ENCODE results near the gene LAPTM5.

LAPTM5 gene

GRCh38 chr1:30756545-30757351 lies 826 bp downstream of the LAPTM5 start:
- in situ Hi-C loops (cut with HindIII; ENCODE audit: low sequenced_read_pairs) = no loop called here

DNA sequence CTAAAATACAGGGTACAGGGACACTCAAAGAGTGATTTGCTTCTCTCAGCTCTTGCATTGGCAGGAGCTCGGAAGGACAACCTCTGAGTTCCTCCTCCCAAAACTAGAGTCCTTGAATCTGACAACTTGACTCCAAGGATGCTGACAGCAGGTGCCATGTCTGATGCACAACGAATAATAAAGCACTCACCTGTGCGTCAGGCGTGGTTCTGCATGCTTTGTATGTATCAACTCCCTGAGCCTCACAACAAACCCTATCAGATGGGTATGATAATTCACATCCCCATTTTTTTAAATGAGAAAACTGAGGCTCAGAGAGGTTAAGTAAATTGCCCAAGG lies 1.4 kb downstream of the LAPTM5 start:
- in situ Hi-C loops (cut with HindIII; ENCODE audit: low sequenced_read_pairs) = no loop called here

- in situ Hi-C loops (cut with HindIII; ENCODE audit: low sequenced_read_pairs) = no loop called here
Observed at GRCh38 chr1:30755746-30756145, 1.8 kb downstream of the LAPTM5 start.

- in situ Hi-C loops (cut with HindIII; ENCODE audit: low sequenced_read_pairs) = no loop called here
Observed at GRCh38 chr1:30755334-30755733, 2.2 kb downstream of the LAPTM5 start.

- in situ Hi-C loops (cut with HindIII; ENCODE audit: low sequenced_read_pairs) = no loop called here
Observed at GRCh38 chr1:30754684-30755171, 2.8 kb downstream of the LAPTM5 start.

DNA sequence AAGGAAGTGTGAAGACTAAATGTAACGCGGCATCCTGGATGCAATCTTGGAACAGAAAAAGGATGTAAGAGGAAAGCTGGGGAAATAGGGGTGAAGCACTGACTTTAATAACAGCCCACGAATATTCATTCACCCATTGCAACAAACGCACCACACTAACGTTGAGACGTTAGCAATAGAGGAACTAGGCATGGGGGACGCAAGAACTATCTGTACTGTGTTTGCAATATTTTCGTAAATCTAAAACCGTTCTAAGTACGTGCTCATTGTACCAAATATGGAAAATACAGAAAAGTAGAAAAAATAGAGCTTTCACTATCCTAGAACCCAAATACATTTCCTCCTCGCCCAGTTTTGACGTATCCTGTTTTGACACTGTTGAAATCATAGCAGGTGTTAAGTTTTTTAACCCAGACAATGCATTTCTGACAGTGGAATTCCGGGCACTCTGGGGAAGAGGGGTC lies 3.9 kb downstream of the LAPTM5 start:
- in situ Hi-C loops (cut with HindIII; ENCODE audit: low sequenced_read_pairs) = no loop called here

- in situ Hi-C loops (cut with HindIII; ENCODE audit: low sequenced_read_pairs) = no loop called here
Observed at GRCh38 chr1:30753118-30753517, 4.5 kb downstream of the LAPTM5 start.

DNA sequence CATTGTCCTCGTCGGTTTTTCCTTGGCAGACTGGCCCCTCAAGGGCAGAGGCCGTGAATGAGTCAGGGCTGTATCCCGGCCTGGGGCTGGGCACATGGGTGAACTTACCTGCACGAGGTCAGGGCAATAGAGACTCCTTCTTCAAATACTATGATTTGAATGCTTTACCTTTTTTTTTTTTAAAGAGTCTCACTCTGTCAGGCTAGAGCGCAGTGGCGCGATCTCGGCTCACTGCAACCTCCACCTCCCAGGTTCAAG lies 5.0 kb downstream of the LAPTM5 start:
- in situ Hi-C loops (cut with HindIII; ENCODE audit: low sequenced_read_pairs) = no loop called here

DNA sequence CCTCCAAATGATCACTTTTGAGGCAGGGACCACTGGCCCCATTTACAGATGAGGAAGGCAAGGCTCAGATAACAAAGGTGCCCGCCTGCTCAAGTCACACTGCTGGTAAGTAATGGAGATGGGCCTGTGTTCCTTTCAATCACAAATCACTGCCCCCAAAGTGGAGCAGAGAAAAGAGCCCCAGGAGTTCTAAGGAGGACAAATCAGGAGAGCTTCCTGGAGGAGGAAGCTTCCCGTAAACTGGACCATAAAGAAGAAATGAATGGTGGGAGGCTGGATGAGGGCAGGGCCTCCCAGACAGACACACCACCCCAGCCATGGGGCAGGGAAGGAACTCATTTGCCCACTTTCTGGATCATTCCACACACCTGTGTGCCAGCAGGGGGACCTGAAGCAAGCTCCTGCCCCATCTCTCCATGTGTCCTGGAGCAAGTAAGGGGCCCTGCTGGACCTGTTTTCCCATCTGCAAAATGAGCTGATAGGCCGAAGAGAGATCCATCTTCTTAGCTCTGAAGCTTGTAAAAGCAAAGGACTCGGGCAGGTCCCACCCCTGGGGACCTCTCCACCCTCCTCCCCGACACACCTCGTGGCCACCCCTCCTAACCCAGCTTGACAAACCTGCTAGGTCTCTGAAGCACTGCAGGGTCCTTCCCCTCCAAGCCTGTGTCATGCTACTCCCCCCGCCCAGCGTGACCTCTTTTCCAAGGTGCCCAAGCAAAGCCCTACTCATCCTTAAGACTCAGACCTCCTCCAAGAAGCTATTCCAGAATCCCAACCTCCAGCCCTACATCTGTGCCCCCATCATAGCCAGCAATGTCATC lies 5.5 kb downstream of the LAPTM5 start:
- in situ Hi-C loops (cut with HindIII; ENCODE audit: low sequenced_read_pairs) = no loop called here

DNA sequence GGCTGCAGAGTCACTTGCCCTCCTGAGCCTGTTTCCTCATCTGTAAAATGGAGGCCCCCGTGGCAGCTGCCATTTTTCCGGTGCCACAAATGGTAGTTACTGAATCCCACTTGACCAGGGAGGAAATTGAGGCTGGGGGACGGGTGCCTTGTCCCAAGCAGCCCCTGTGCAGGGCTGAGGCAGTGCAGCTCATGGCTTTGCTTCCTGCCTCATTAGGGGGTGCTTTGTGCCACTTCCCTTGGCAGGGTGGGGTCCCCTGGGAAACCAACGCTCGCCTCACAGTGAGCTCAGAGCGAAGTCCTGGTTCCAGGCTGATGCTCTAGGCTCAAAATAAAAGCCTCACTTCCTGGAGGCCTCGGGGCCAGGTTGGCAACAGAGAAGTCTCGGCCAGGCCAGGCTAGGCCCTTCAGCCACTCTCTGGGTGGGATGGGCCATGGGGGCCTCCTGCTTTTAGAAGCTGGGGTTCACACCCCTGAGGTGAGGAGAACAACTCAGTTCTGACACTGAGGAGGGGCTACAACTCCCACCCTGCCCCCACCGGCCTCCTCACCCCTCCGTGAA lies 6.8 kb downstream of the LAPTM5 start:
- in situ Hi-C loops (cut with HindIII; ENCODE audit: low sequenced_read_pairs) = no loop called here

DNA sequence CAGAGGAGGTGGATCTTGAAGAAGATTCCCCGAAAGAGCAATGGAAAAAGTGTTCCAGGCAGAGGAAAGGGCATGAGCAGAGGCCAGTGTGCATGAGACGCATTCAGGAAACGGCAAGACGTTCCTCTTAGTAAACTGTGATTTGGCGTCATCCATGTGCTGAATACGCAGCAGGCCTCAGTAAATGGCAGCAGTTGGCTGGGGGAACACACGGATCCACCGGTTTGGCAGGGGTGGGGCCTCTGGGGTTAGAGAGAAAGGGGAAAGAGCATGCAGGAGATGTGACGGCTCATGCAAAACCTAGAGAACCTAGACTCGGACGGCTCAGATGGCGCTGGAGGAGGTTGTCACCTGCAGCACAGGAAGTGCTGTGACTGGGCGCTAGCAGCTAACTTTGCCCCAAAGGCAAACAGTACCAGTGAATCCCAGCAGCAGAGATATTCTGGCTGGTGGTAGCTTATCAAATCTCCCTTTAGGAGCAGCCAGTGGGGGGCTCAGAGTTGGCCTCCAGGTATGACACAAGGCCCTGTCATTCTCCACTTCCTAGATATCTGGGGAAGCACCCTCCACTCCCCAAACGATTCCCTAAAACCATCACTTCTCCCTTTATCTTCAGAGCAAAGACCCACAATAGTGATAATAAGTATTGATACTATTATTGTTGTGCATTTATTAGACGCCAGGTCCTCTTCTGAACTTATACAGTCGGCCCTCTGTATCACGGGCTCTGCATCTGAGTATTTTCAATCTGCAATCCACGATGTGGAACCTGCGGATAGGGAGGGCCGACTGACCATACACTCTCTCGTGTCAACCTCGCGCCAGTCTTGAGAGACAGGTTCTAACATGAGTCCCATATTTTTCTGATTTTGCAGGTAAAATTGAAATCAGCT lies 7.6 kb downstream of the LAPTM5 start:
- in situ Hi-C loops (cut with HindIII; ENCODE audit: low sequenced_read_pairs) = no loop called here

- in situ Hi-C loops (cut with HindIII; ENCODE audit: low sequenced_read_pairs) = no loop called here
Observed at GRCh38 chr1:30748699-30749401, 8.7 kb downstream of the LAPTM5 start.

DNA sequence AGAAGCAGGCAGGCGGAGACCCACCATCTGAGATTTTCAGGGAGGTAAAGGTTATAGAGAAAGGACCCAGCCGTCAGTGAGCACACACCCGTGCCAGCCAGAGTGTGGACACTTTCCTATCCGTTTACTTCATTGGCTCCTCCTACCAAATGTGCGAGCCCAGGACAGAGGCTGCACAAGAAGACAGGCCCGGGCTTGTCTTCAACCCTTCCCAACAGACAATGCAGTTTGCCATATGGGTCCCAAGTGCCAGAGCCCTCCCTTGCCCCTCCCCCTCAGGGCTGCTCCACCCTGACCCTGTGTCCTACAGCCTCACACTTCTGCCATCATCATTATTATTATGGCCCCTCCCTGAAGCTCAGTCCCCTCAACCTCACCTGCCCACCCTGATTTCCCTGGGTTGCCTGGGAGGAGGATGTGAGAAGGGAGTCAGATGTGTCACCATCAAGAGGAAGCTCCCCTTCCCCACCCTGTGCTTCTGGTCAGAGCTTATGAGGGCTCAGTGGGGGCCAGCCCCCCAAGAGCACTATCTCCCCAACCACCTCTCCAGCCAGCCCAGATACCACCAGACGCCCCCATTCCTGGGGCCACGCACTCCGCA lies 9.4 kb downstream of the LAPTM5 start:
- in situ Hi-C loops (cut with HindIII; ENCODE audit: low sequenced_read_pairs) = no loop called here

DNA sequence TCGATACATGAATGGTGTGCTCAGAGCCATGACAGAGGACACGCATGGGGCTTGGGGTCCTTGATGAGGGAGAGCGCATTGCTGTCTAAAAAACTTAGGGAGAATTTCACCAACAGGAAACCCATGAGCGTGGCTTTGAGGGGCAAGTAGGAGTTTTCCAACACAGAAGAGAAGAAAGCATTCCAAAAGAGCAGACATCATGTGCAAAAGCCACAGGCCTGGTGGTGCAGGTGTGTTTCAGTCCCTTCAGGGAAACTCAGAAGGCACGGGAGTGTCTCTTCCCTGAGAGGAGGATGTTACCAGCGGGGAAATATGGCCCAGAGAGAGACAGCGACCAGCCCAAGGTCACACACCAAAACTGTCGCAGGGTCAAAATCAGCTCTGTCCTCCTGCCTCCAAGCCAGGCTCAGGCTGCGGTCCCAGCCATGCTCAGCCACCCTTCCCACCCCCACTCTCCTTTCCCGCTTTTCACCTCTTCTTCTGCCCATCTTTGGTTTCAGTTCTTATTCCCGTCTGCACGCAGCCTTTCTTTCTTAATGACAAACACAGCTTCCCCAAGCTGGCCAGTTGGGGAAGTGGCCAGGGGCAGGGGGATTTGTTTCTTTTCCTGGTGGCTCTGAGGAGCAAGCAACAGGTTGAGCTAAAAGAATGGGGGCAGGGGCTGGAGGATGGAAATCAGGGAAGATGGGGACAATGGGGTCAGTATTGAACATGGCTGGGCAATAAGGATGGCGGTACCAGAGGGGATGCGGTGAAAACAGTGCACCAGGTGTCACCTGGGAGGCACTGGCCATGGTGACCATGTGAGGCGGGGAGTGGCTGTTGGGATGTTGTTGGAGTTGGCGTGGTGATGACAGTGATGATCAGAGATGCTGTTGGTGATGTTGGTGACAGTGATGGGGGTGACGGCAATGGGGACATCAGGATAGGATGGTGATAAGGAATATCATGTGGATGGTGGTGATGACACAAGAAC lies 10.3 kb downstream of the LAPTM5 start:
- in situ Hi-C loops (cut with HindIII; ENCODE audit: low sequenced_read_pairs) = no loop called here

DNA sequence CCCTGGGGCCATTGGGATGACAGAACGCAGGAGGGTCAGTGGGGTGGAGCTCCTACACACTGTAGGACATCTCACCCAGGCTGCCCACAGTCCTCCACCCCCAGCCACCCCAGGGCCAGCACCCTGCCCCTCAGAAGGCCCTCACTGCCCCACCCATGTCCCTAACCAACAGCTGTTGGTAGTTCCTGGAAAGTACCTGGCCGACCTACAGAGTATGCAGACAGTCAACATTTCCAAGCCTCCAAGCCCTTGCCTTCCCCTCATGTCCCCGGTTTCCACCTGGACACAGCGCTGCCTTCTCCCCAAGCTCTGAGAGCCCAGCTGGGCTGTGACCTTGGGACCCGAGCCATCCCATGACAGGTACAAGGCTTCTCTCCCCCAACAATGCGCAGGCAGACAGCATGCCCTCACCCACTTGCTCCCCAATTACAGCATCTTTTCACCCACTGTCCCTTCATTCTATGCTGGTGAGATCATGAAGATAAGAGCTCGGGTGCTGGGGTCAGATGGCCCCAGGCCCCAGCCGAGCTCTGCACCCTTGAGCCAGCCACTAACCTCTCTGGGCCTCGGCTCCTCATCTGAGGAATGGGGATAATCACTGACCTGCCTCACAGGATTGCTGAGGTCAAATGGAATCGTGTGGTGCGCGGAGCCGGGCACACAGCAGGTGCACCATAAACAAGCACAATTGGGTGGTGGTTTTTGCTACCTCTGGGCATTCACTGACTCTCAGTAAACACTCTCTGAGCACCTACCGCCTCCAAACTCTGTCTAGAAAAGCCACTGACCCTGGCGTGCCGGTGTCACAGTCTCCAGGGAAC lies 11.2 kb downstream of the LAPTM5 start:
- in situ Hi-C loops (cut with HindIII; ENCODE audit: low sequenced_read_pairs) = no loop called here

DNA sequence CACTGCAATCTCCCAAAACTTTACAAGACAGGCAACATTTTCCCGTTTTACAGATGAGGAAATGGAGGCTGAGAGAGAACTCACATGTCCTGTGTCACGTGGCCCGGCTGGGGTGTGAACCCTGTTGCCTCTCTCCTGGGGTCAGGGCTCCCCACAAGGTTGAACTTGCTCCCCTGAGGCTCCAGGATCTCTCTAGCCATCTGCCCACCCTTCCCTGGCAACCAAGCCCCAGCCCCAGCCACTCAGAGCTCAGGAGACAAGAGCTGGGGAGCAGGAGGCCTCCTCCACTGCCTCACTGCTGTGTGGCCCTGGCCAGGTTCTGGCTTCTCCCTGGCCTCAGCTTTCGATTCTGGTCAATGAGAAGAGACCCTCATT lies 11.8 kb downstream of the LAPTM5 start:
- in situ Hi-C loops (cut with HindIII; ENCODE audit: low sequenced_read_pairs) = no loop called here

DNA sequence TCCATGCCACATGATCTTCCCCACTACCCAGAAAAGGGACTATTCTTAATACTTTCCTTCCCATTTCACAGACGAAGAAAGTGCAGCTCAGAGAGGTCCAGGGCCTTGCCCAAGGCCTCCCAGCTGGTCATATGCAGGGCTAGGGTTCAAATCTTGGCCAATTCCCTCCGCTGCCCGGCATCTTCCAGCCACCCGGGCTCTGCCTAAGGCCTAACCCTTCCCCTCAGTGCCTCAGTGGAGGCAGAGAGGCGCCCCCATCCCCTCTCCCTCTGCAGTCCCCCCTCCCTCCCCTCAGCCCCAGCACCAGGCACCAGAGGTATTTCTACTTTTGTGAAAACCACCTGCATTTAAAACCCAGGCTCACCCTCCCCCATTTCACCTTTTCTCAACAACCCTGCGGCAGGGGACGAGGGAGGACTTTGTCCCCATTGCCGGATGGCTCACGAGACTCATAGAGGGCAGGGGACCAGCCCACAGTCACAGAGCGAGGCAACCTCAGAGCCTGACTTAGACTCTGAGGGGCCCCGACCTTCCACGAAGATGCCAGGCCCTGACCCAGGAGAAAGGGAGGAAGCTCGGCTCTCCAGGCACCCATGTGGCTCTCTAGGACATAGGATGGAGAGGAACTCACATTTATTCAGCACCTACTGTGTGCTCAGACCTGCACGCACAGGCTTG lies 12.3 kb downstream of the LAPTM5 start:
- in situ Hi-C loops (cut with HindIII; ENCODE audit: low sequenced_read_pairs) = no loop called here
